Upper lobe of right lung (tissue), 1 donor: ENCODE data around the gene DKKL1. TPM values are rescaled to one million over a fixed set of nuclear protein-coding genes. Genes with fewer than 3 reads are reported as not detected.

Experiments used
- ATAC-seq: fragments of 200-7000 bp; cut with Tn5 transposase; one replicate; pipeline ENCODE4 v1.9.1; 2020; ENCODE audit warnings: mild to moderate bottlenecking, moderate library complexity
- DNase-seq: peaks from one replicate; pipeline ENCODE4 v3.0.0-alpha.2; 2020
- H3K27ac ChIP-seq: fragments of 200-600 bp; one replicate; pipeline ENCODE4 v1.8.0; 2022
- H3K27me3 ChIP-seq: fragments of 200-600 bp; one replicate; pipeline ENCODE4 v1.8.0; 2022; ENCODE audit warnings: mild to moderate bottlenecking
- H3K36me3 ChIP-seq: fragments of 200-600 bp; one replicate; pipeline ENCODE4 v1.8.0; 2022
- H3K4me1 ChIP-seq: fragments of 200-600 bp; one replicate; pipeline ENCODE4 v1.8.0; 2022
- H3K4me3 ChIP-seq: fragments of 200-600 bp; one replicate; pipeline ENCODE4 v1.8.0; 2022; ENCODE audit warnings: mild to moderate bottlenecking
- H3K9me3 ChIP-seq: fragments of 200-600 bp; one replicate; pipeline ENCODE4 v1.8.0; 2022
- intact Hi-C: fragments of 100-400 bp; cut with DNase I; formaldehyde crosslinking; loops from one replicate; pipeline ENCODE4 v1.11.0; 2022
- total RNA-seq: library from RNA; stranded (reverse); fragmentation: NEBNext Ultra II Directional; extraction: Animal tissue kit (Norgen Biotek cat#: 25700); gene quantifications from one replicate; pipeline ENCODE4 v1.2.1, GENCODE V29; 2021
- TF ChIP-seq, protein P1 (sequence below): fragments of 200-600 bp; IDR thresholded peaks from one replicate; pipeline ENCODE4 v1.8.0; 2022; ENCODE audit warnings: antibody characterized with exemption
- donor health status: DM: no; HTN: yes; CAD: no; lungs with severe emphysema.

Gene DKKL1
- total RNA-seq, 1 donor from 2014 or later = not detected

DNA sequence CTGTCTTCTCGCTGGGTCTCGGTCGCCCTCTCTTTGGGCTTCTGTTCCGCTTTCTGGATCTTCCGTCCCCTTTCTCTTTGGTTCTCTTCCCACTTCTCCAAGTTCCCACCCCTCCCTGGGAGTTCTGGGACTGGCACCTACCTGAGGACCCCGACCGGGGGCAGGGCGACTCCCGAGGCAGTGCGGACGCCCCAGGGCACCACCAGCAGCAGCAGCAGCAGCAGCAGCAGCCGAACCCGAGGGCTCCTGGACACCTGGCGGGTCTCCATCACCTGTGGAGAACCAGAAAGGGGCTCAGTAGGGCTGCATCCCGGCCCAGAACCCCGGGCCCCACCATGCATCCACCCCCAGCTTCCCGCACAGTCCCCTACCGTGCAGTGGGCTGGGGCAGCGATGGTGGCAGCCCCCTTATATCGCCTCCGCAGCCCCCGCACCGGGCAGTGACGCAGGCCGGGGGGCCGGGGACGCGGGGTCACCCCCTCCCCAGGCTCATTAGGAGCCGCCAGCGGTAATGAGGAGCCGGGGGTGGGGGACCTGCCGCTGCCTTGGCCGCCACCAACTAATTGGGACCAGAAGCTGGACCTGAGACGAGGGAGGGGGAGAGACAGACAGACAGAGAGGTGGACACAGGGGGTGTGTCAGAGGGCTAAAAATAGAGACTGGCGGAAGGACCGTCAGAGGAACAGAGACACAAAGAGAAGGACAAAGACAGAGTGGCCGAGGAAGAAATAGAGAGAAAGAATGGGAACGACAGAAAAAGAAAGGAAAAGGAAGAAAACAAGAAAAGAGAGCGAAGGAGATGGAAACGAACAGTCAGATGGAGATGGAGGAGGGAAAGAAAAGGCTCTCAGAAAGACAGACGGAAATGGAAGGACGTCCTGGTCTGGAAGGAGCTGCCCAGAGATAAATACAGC lies 59.7 kb downstream of the DKKL1 start, which contains the start of gene PTH2:
Gene PTH2, minus strand, starts transcription at position 371 of the 914 bp plus-strand sequence. Its CDS starts 102 bp downstream, at position 269.
- peaks cover 69% of the 10 kb centered on the region for H3K27me3 ChIP-seq
- H3K27ac ChIP-seq = no peak within 1 kb of the TSS
- H3K4me1 ChIP-seq = peaks cover 17% of the 10 kb centered on the region
- TF ChIP-seq, protein P1, sequence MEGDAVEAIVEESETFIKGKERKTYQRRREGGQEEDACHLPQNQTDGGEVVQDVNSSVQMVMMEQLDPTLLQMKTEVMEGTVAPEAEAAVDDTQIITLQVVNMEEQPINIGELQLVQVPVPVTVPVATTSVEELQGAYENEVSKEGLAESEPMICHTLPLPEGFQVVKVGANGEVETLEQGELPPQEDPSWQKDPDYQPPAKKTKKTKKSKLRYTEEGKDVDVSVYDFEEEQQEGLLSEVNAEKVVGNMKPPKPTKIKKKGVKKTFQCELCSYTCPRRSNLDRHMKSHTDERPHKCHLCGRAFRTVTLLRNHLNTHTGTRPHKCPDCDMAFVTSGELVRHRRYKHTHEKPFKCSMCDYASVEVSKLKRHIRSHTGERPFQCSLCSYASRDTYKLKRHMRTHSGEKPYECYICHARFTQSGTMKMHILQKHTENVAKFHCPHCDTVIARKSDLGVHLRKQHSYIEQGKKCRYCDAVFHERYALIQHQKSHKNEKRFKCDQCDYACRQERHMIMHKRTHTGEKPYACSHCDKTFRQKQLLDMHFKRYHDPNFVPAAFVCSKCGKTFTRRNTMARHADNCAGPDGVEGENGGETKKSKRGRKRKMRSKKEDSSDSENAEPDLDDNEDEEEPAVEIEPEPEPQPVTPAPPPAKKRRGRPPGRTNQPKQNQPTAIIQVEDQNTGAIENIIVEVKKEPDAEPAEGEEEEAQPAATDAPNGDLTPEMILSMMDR = no peak
- H3K4me3 ChIP-seq = peak within 1 kb of the TSS; percentile 16
- H3K36me3 ChIP-seq = no peaks in the 10 kb centered on the region
- H3K9me3 ChIP-seq = no peaks in the 10 kb centered on the region
- intact Hi-C loops = no loop called here
- ATAC-seq (no peak), DNase-seq (no peak)

DNA sequence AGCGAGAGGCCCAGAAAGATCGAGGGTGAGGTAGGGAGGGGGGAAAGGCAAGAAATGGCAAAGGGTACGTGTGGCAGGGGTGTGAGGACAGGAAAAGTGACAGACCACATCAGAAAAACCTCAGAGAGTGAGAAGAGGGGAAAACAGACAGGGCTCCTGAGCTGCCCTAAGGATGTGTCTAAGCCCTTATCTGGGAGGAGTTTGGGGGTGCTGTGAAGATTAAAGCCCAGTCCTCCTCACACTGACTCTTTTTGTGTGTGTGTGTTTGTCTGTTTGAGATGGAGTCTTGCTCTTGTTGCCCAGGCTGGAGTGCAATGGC lies 60.3 kb downstream of the DKKL1 start:
- no peak for DNase-seq
- peaks cover 75% of the 10 kb centered on the region for H3K27me3 ChIP-seq
- intact Hi-C loops = no loop called here
- no peak for ATAC-seq
- peaks cover 17% of the 10 kb centered on the region for H3K4me1 ChIP-seq
- TF ChIP-seq, protein P1 = no peak
- H3K36me3 ChIP-seq = no peaks in the 10 kb centered on the region
- H3K4me3 ChIP-seq = no peak overlapping the region
- no peak overlapping the region for H3K27ac ChIP-seq
- H3K9me3 ChIP-seq = no peaks in the 10 kb centered on the region

Other genes starting within 250 kb of the DKKL1 start
- 12.2 TPM for gene LIN7B, start 249.5 kb upstream of the DKKL1 start, total RNA-seq
- gene C19orf73, start 244.7 kb upstream of the DKKL1 start, total RNA-seq = 1.5 TPM
- 10.7 TPM for gene PPFIA3, start 244.3 kb upstream of the DKKL1 start, total RNA-seq
- gene HRC, start 208.5 kb upstream of the DKKL1 start, total RNA-seq = 2.2 TPM
- 44.3 TPM for gene TRPM4, start 206.1 kb upstream of the DKKL1 start, total RNA-seq
- gene SLC6A16, start 38.7 kb upstream of the DKKL1 start, total RNA-seq = 4.5 TPM
- gene CD37, start 28.5 kb upstream of the DKKL1 start, total RNA-seq = 101 TPM
- 36.4 TPM for gene TEAD2, start 1.5 kb upstream of the DKKL1 start, total RNA-seq
- gene KASH5, start 24.4 kb downstream of the DKKL1 start, total RNA-seq = 2.2 TPM
- not detected for gene PTH2, start 59.6 kb downstream of the DKKL1 start, total RNA-seq
- gene GFY, start 61.5 kb downstream of the DKKL1 start, total RNA-seq = not detected
- gene SLC17A7, start 77.7 kb downstream of the DKKL1 start, total RNA-seq = 0.69 TPM
- gene PIH1D1, start 87.9 kb downstream of the DKKL1 start, total RNA-seq = 64.2 TPM
- 32.3 TPM for gene ALDH16A1, start 89.3 kb downstream of the DKKL1 start, total RNA-seq
- 12.1 TPM for gene FLT3LG, start 110.3 kb downstream of the DKKL1 start, total RNA-seq
- gene RPL13A, start 123.7 kb downstream of the DKKL1 start, total RNA-seq = 1,829 TPM
- 1,616 TPM for gene RPS11, start 132.6 kb downstream of the DKKL1 start, total RNA-seq
- gene FCGRT, start 148.8 kb downstream of the DKKL1 start, total RNA-seq = 320 TPM
- gene RCN3, start 164.1 kb downstream of the DKKL1 start, total RNA-seq = 22.1 TPM
- 48.7 TPM for gene NOSIP, start 216.7 kb downstream of the DKKL1 start, total RNA-seq
- 10.1 TPM for gene PRRG2, start 217.4 kb downstream of the DKKL1 start, total RNA-seq
- gene PRR12, start 227.3 kb downstream of the DKKL1 start, total RNA-seq = 30.9 TPM